B cell (primary cell): ENCODE results near the gene HELLS. TPM values are rescaled to one million over a fixed set of nuclear protein-coding genes. Genes with fewer than 3 reads are reported as not detected.

Experiments
- ATAC-seq: fragments of 200-7000 bp; cut with Tn5 transposase; one replicate; pipeline ENCODE4 v1.10.0; 2021; ENCODE audit warnings: low read depth, mild to moderate bottlenecking, moderate number of reproducible peaks, moderate library complexity
- CTCF ChIA-PET: fragments of 350-600 bp; sonication (Branson Sonifier 250); formaldehyde crosslinking; loops from one replicate; lab custom pipeline; 2021; ENCODE audit warnings: antibody characterized with exemption, inconsistent platforms; lab: Charles Lee
- POLR2A ChIA-PET: fragments of 350-600 bp; sonication (Branson Sonifier 250); formaldehyde crosslinking; loops from one replicate; lab custom pipeline; 2021; ENCODE audit warnings: antibody characterized with exemption; lab: Charles Lee
- DNase-seq: peaks from one replicate; pipeline ENCODE4 v3.0.0; 2013
- H2AFZ ChIP-seq: 2 replicates; pipeline ENCODE4 v1.6.1; 2012; ENCODE audit warnings: mild to moderate bottlenecking, low read depth, low read length; ENCODE audit not compliant: insufficient read depth, poor library complexity, severe bottlenecking
- H3K27ac ChIP-seq, 2 donors: 1 replicate in 1 of 2; 2 replicates in 1 of 2; pipeline ENCODE4 v1.5.1; 2012 to 2013; ENCODE audit warnings: low read length in 2 of 2, mild to moderate bottlenecking in 2 of 2, moderate library complexity in 1 of 2
- H3K27me3 ChIP-seq, 4 experiments: fragments of 200-600 bp in 1 of 4; sonication (generic) in 1 of 4; replicated peaks in 1 of 4; 1 replicate in 2 of 4; 2 replicates in 2 of 4; pipeline versions ENCODE4 v1.6.1 to v1.7.0; 2013 to 2016; ENCODE audit warnings: low read length in 3 of 4, mild to moderate bottlenecking in 2 of 4, mixed read lengths in 1 of 4, moderate library complexity in 1 of 4; ENCODE audit not compliant: insufficient read depth in 4 of 4, control insufficient read depth in 3 of 4; ENCODE audit errors: control extremely low read depth in 1 of 4
- H3K36me3 ChIP-seq, 2 experiments: replicated peaks in 1 of 2; 1 replicate in 1 of 2; 2 replicates in 1 of 2; pipeline versions ENCODE4 v1.6.1 to v1.7.1; 2013; ENCODE audit warnings: low read length in 1 of 2; ENCODE audit not compliant: insufficient read depth in 2 of 2, control insufficient read depth in 1 of 2; ENCODE audit errors: control extremely low read depth in 1 of 2, extremely low read depth in 1 of 2
- H3K4me1 ChIP-seq, 2 donors: fragments of 200-600 bp in 1 of 2; sonication (generic) in 1 of 2; 1 replicate in 1 of 2; 2 replicates in 1 of 2; pipeline versions ENCODE4 v1.5.1 to v1.6.1; 2013 to 2017; ENCODE audit warnings: low read length in 2 of 2; ENCODE audit not compliant: control insufficient read depth in 2 of 2, insufficient read depth in 2 of 2
- H3K4me2 ChIP-seq: replicated peaks from 2 replicates; pipeline ENCODE3; 2012; ENCODE audit warnings: mild to moderate bottlenecking, low read depth, low read length; ENCODE audit not compliant: poor library complexity, severe bottlenecking
- H3K4me3 ChIP-seq, 5 experiments: fragments of 200-600 bp in 1 of 5; sonication (generic) in 1 of 5; 1 replicate in 3 of 5; 2 replicates in 2 of 5; pipeline versions ENCODE4 v1.5.1 to v1.7.0; 2011 to 2016; ENCODE audit warnings: low read length in 4 of 5, mild to moderate bottlenecking in 4 of 5, low read depth in 2 of 5, control low read depth in 1 of 5, moderate library complexity in 1 of 5; ENCODE audit not compliant: insufficient read depth in 1 of 5; ENCODE audit errors: control extremely low read depth in 1 of 5, extremely low read depth in 1 of 5
- H3K79me2 ChIP-seq: fragments of 200-600 bp; sonication (generic); one replicate; pipeline ENCODE4 v1.6.0; 2016; ENCODE audit warnings: low read length; ENCODE audit not compliant: control insufficient read depth, insufficient read depth
- H3K9ac ChIP-seq: fragments of 200-600 bp; sonication (generic); 2 replicates; pipeline ENCODE4 v1.6.1; 2017; ENCODE audit warnings: mild to moderate bottlenecking, low read length, moderate library complexity
- H3K9me3 ChIP-seq, 3 donors: one replicate each; pipeline versions ENCODE4 v1.6.1 to v1.7.1; 2013; ENCODE audit warnings: low read length in 2 of 3; ENCODE audit not compliant: control insufficient read depth in 2 of 3, insufficient read depth in 1 of 3; ENCODE audit errors: control extremely low read depth in 1 of 3
- H4K20me1 ChIP-seq: 2 replicates; pipeline ENCODE4 v1.6.0; 2012; ENCODE audit warnings: mild to moderate bottlenecking, low read length; ENCODE audit not compliant: insufficient read depth, control insufficient read depth, poor library complexity, severe bottlenecking
- H3K27ac Mint-ChIP-seq: one replicate; pipeline ENCODE4 v1.8.0; 2021; ENCODE audit warnings: mixed read lengths
- H3K27me3 Mint-ChIP-seq: one replicate; pipeline ENCODE4 v1.8.0; 2021; ENCODE audit warnings: mixed read lengths
- H3K4me1 Mint-ChIP-seq: one replicate; pipeline ENCODE4 v1.8.0; 2021; ENCODE audit warnings: mixed read lengths
- H3K4me3 Mint-ChIP-seq: one replicate; pipeline ENCODE4 v1.8.0; 2021; ENCODE audit warnings: mixed read lengths
- H3K9me3 Mint-ChIP-seq: one replicate; pipeline ENCODE4 v1.8.0; 2022; ENCODE audit warnings: mixed read lengths; ENCODE audit not compliant: insufficient read depth
- EZH2 ChIP-seq: IDR thresholded peaks from 2 replicates; pipeline ENCODE4 v1.6.1; 2012; ENCODE audit warnings: borderline replicate concordance, low read depth, mild to moderate bottlenecking, moderate library complexity, low read length; ENCODE audit not compliant: insufficient read depth, poor library complexity, severe bottlenecking
- WGBS: methylation state at CpG from one replicate; pipeline ENCODE4 v1.1.5; 2013; ENCODE audit warnings: missing lambda C conversion rate; ENCODE audit not compliant: insufficient coverage; 5-methylcytosine and 5-hydroxymethylcytosine counted together
- intact Hi-C: fragments of 100-400 bp; cut with micrococcal nuclease; formaldehyde crosslinking; loops from one replicate; pipeline ENCODE4 v1.10.0; 2022
- polyA plus RNA-seq: library from polyadenylated mRNA; depleted of rRNA; stranded (reverse); fragments of >200 nt; gene quantifications from 2 replicates; pipeline ENCODE4 v1.2.3, GENCODE V29; 2012
- total RNA-seq, 2 donors: library from RNA; stranded (reverse); fragments of 120-200 nt in 1 of 2; gene quantifications; 1 replicate in 1 of 2; 2 replicates in 1 of 2; pipeline versions ENCODE4 v1.2.3 to v1.2.4, GENCODE V29; 2013 to 2022
- TF ChIP-seq, protein P1 (sequence below): fragments of 200-600 bp; IDR thresholded peaks from one replicate; pipeline ENCODE4 v1.8.0; 2022; ENCODE audit warnings: antibody characterized with exemption, mild to moderate bottlenecking

HELLS gene
- total and polyA plus RNA-seq, 2 donors (not counting 1 experiment from before 2014, with no cell fraction given), result 6.2 to 27.4 TPM

GRCh38 chr10:94627511-94627910 lies 81.9 kb downstream of the HELLS start:
- H3K27me3 Mint-ChIP-seq, result peaks cover 4% of the 10 kb centered on the region
- CTCF ChIA-PET, result interaction anchor here (1.4 kb wide), 1 partner anchor 30 kb away, joined by 3 read pairs; no protein-coding TSS in a partner anchor
- TF ChIP-seq, protein P1, sequence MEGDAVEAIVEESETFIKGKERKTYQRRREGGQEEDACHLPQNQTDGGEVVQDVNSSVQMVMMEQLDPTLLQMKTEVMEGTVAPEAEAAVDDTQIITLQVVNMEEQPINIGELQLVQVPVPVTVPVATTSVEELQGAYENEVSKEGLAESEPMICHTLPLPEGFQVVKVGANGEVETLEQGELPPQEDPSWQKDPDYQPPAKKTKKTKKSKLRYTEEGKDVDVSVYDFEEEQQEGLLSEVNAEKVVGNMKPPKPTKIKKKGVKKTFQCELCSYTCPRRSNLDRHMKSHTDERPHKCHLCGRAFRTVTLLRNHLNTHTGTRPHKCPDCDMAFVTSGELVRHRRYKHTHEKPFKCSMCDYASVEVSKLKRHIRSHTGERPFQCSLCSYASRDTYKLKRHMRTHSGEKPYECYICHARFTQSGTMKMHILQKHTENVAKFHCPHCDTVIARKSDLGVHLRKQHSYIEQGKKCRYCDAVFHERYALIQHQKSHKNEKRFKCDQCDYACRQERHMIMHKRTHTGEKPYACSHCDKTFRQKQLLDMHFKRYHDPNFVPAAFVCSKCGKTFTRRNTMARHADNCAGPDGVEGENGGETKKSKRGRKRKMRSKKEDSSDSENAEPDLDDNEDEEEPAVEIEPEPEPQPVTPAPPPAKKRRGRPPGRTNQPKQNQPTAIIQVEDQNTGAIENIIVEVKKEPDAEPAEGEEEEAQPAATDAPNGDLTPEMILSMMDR, result no peak
- no peak for TF ChIP-seq EZH2

GRCh38 chr10:94630017-94630688 lies 84.6 kb downstream of the HELLS start:
- Histone ChIP-seq H4K20me1 (no peaks in the 10 kb centered on the region), H2AFZ (no peak overlapping the region), H3K36me3 (no peaks in the 10 kb centered on the region), H3K9me3 (peaks cover 0 to 12% (median 0%) of the 10 kb centered on the region in 3 donors), H3K27ac (no peak overlapping the region), H3K4me2 (no peak overlapping the region), H3K4me3 (no peak overlapping the region), H3K79me2 (no peaks in the 10 kb centered on the region), H3K27me3 (no peaks in the 10 kb centered on the region), H3K4me1 (no peaks in the 10 kb centered on the region), H3K9ac (no peak overlapping the region)
- ATAC-seq (no peak), DNase-seq (peak; percentile 8)
- TF ChIP-seq EZH2, result no peak
- TF ChIP-seq, protein P1, result peak; percentile 85
- Mint-ChIP-seq H3K27me3 (peaks cover 4% of the 10 kb centered on the region), H3K4me3 (no peak overlapping the region), H3K4me1 (peaks cover 4% of the 10 kb centered on the region), H3K9me3 (peaks cover 18% of the 10 kb centered on the region), H3K27ac (no peak overlapping the region)
- POLR2A ChIA-PET, result no interaction called here
- no CpG with 5 or more reads among the region's 4 CpGs for WGBS
- intact Hi-C loops, result loop anchor here (10.0 kb wide), 1 partner anchor 815 kb away; no protein-coding TSS in a partner anchor
- CTCF ChIA-PET, result interaction anchor here (0.7 kb wide), 1 partner anchor 11 kb away, joined by 3 read pairs; no protein-coding TSS in a partner anchor

More at GRCh38 chr10:94627511-94627910, 81.9 kb downstream of the HELLS start:
- no peaks in the 10 kb centered on the region for H3K27me3 ChIP-seq
- no peak overlapping the region for H3K27ac ChIP-seq
- no peaks in the 10 kb centered on the region for H4K20me1 ChIP-seq
- 91% methylated on average over 1 of the region's 1 CpG for WGBS
- no peak overlapping the region for H3K27ac Mint-ChIP-seq
- H3K9ac ChIP-seq, result no peak overlapping the region
- intact Hi-C loops, result no loop called here
- no peaks in the 10 kb centered on the region for H3K4me1 ChIP-seq
- H3K4me2 ChIP-seq, result no peak overlapping the region
- peaks cover 4% of the 10 kb centered on the region for H3K4me1 Mint-ChIP-seq
- no peak overlapping the region for H3K4me3 Mint-ChIP-seq
- no peak overlapping the region for H2AFZ ChIP-seq
- no peaks in the 10 kb centered on the region for H3K36me3 ChIP-seq
- H3K9me3 ChIP-seq, result peaks cover 0 to under 1% (median 0%) of the 10 kb centered on the region in 3 donors
- DNase-seq, result no peak
- no peak for ATAC-seq
- peaks cover 4% of the 10 kb centered on the region for H3K9me3 Mint-ChIP-seq
- POLR2A ChIA-PET, result no interaction called here
- no peaks in the 10 kb centered on the region for H3K79me2 ChIP-seq
- no peak overlapping the region for H3K4me3 ChIP-seq
